ENCODE results near the gene ADH1B. TPM values are rescaled to one million over a fixed set of nuclear protein-coding genes. Genes with fewer than 3 reads are reported as not detected.
"Not testable (repeated sequence)": the region's sequence is repeated elsewhere in the genome, so short reads cannot be mapped to it uniquely, and the experiment has no call there.

ADH1B gene
- polyA plus RNA-seq, 3 donors: not detected

DNA sequence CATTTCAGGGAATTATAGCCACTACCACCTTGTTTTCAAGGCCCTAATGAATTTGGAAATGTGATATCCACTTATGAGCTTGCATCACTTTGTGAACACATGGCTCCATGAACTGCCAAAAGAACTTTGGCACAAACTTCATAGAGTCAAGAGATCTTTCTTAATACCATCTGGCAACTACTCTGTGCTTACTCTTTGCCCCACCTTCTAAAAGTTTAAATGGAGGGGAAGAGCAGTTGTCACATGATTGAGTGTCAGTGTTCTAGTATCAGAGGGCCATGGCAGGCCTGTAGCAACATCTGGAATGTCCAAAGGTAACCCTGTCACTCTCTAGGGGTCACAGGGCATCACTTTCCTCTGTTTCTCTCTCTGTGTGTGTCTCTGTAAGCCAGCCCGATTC, 2.6 kb upstream of the ADH1B start:
- Histone ChIP-seq H3K4me3 (replicated peaks in 1 of 3; ENCODE audit: low read depth in 2 of 3, low read length in 3 of 3) (no peak overlapping the region), H3K27ac (ENCODE audit: low read depth in 1 of 2, low read length in 2 of 2) (no peak overlapping the region), H4K20me1 (ENCODE audit: insufficient read depth, low read length) (no peaks in the 10 kb centered on the region), H3K27me3 (ENCODE audit: control insufficient read depth in 2 of 2, insufficient read depth in 2 of 2, low read length in 2 of 2) (no peaks in the 10 kb centered on the region), H3K79me2 (ENCODE audit: insufficient read depth, low read length) (no peaks in the 10 kb centered on the region), H3K9me3 (replicated peaks in 1 of 2; ENCODE audit: control insufficient read depth in 1 of 2, insufficient read depth in 1 of 2, low read length in 2 of 2) (peaks cover 6 to 8% of the 10 kb centered on the region in 2 donors), H3K9ac (ENCODE audit: insufficient read depth, low read length, poor library complexity, severe bottlenecking) (no peak overlapping the region), H3K4me1 (ENCODE audit: control insufficient read depth in 1 of 2, insufficient read depth in 2 of 2, low read length in 2 of 2) (no peaks in the 10 kb centered on the region), H3K36me3 (replicated peaks in 1 of 2; ENCODE audit: control insufficient read depth in 1 of 2, insufficient read depth in 2 of 2, low read length in 2 of 2) (no peaks in the 10 kb centered on the region), H3K4me2 (replicated peaks; ENCODE audit: extremely low read depth, low read length, poor library complexity, severe bottlenecking) (no peak overlapping the region), H2AFZ (ENCODE audit: insufficient read depth, low read depth, low read length, poor library complexity, severe bottlenecking) (no peak overlapping the region)
- Mint-ChIP-seq H3K36me3 (no peaks in the 10 kb centered on the region), H3K27ac (no peak overlapping the region), H3K4me1 (no peaks in the 10 kb centered on the region), H3K9me3 (peaks cover 0 to 19% (median 6%) of the 10 kb centered on the region in 7 donors), H3K27me3 (ENCODE audit: low read depth in 3 of 3) (peaks cover 0 to 2% (median 0%) of the 10 kb centered on the region in 3 donors), H3K4me3 (no peak overlapping the region)
- no peak for TF ChIP-seq CTCF (IDR thresholded peaks at IDR 0.05)
- intact Hi-C loops (cut with micrococcal nuclease): no loop called here
- no CpG with 5 or more reads among the region's 1 CpG for WGBS (ENCODE audit: insufficient coverage)
- DNase-seq: no peak

GRCh38 chr4:99317811-99318210, 3.4 kb downstream of the ADH1B start:
- H3K9ac ChIP-seq (ENCODE audit: insufficient read depth, low read length, poor library complexity, severe bottlenecking); H3K9me3 ChIP-seq (replicated peaks in 1 of 2; ENCODE audit: control insufficient read depth in 1 of 2, insufficient read depth in 1 of 2, low read length in 2 of 2); H3K4me1 ChIP-seq (ENCODE audit: control insufficient read depth in 1 of 2, insufficient read depth in 2 of 2, low read length in 2 of 2); H2AFZ ChIP-seq (ENCODE audit: insufficient read depth, low read depth, low read length, poor library complexity, severe bottlenecking); H3K36me3 ChIP-seq (replicated peaks in 1 of 2; ENCODE audit: control insufficient read depth in 1 of 2, insufficient read depth in 2 of 2, low read length in 2 of 2); H3K4me1 Mint-ChIP-seq; H3K27me3 ChIP-seq (ENCODE audit: control insufficient read depth in 2 of 2, insufficient read depth in 2 of 2, low read length in 2 of 2); DNase-seq; H4K20me1 ChIP-seq (ENCODE audit: insufficient read depth, low read length); intact Hi-C loops (cut with micrococcal nuclease); H3K4me2 ChIP-seq (replicated peaks; ENCODE audit: extremely low read depth, low read length, poor library complexity, severe bottlenecking); H3K36me3 Mint-ChIP-seq; H3K79me2 ChIP-seq (ENCODE audit: insufficient read depth, low read length); H3K4me3 ChIP-seq (replicated peaks in 1 of 3; ENCODE audit: low read depth in 2 of 3, low read length in 3 of 3); H3K27ac Mint-ChIP-seq; H3K27me3 Mint-ChIP-seq (ENCODE audit: low read depth in 3 of 3); H3K9me3 Mint-ChIP-seq; H3K4me3 Mint-ChIP-seq; H3K27ac ChIP-seq (ENCODE audit: low read depth in 1 of 2, low read length in 2 of 2): not testable (repeated sequence)
- 98% methylated on average over 6 of the region's 8 CpGs for WGBS (ENCODE audit: insufficient coverage)

Measured in CD14-positive monocyte (primary cell).